A673 (cell line): ENCODE data around the gene TPD52L1. TPM values are rescaled to one million over a fixed set of nuclear protein-coding genes. Genes with fewer than 3 reads are reported as not detected.

Experiments
- BruUV-seq: library from RNA; stranded (reverse); fragments of 400-500 nt; replicated peaks from 2 replicates; lab custom pipeline; 2021; lab: Mats Ljungman, UMichigan
- CTCF ChIA-PET: fragments of 300-600 bp; sonication (Branson Sonifier 250); formaldehyde crosslinking; loops from one replicate; lab custom pipeline; 2022; ENCODE audit warnings: antibody characterized with exemption; lab: Charles Lee
- POLR2A ChIA-PET: fragments of 300-600 bp; sonication (Branson Sonifier 250); formaldehyde crosslinking; loops from one replicate; lab custom pipeline; 2022; ENCODE audit warnings: antibody characterized with exemption; ENCODE audit not compliant: low non-redundant PET; lab: Charles Lee
- DNase-seq: peaks from one replicate; pipeline ENCODE4 v3.0.0-alpha.2; 2015; ENCODE audit warnings: low spot score
- H3K27ac ChIP-seq: fragments of 200-600 bp; sonication (generic); 2 replicates; pipeline ENCODE4 v1.5.1; 2016; ENCODE audit warnings: mixed run types, low read depth, mild to moderate bottlenecking, mixed read lengths, antibody characterized with exemption, low read length; ENCODE audit not compliant: poor library complexity, severe bottlenecking
- H3K27me3 ChIP-seq: fragments of 200-600 bp; sonication (generic); replicated peaks from 2 replicates; pipeline ENCODE4 v1.6.1; 2017; ENCODE audit warnings: mixed run types, low read depth, mild to moderate bottlenecking, mixed read lengths, antibody characterized with exemption, low read length; ENCODE audit not compliant: insufficient read depth, poor library complexity
- H3K36me3 ChIP-seq: fragments of 200-600 bp; sonication (generic); 2 replicates; pipeline ENCODE4 v1.6.1; 2016; ENCODE audit warnings: mixed run types, mild to moderate bottlenecking, mixed read lengths, antibody characterized with exemption, low read length; ENCODE audit not compliant: insufficient read depth, poor library complexity, severe bottlenecking
- H3K4me1 ChIP-seq: fragments of 200-600 bp; sonication (generic); 2 replicates; pipeline ENCODE4 v1.6.1; 2017; ENCODE audit warnings: mixed run types, mild to moderate bottlenecking, mixed read lengths, antibody characterized with exemption, low read length; ENCODE audit not compliant: insufficient read depth, poor library complexity, severe bottlenecking
- H3K4me3 ChIP-seq: fragments of 200-600 bp; sonication (generic); 2 replicates; pipeline ENCODE4 v1.5.1; 2016; ENCODE audit warnings: low read depth, mixed run types, mild to moderate bottlenecking, mixed read lengths, low read length; ENCODE audit not compliant: poor library complexity, severe bottlenecking
- H3K9me3 ChIP-seq: fragments of 200-600 bp; sonication (generic); 2 replicates; pipeline ENCODE4 v1.6.1; 2016; ENCODE audit warnings: mixed run types, low read depth, mild to moderate bottlenecking, mixed read lengths, antibody characterized with exemption, low read length; ENCODE audit not compliant: poor library complexity, severe bottlenecking
- EZH2 ChIP-seq: fragments of 200-600 bp; sonication (generic); IDR thresholded peaks from 2 replicates; pipeline ENCODE4 v1.6.1; 2017; ENCODE audit warnings: borderline replicate concordance, low read depth, mild to moderate bottlenecking, mixed read lengths, antibody characterized with exemption, low read length; ENCODE audit not compliant: poor library complexity, severe bottlenecking
- intact Hi-C: fragments of 100-400 bp; cut with micrococcal nuclease; formaldehyde crosslinking; loops from one replicate; pipeline ENCODE4 v1.10.0; 2022; ENCODE audit not compliant: unreplicated experiment
- total RNA-seq: library from RNA; stranded (reverse); gene quantifications from 2 replicates; pipeline ENCODE4 v1.2.3, GENCODE V29; 2021
- TF ChIP-seq, protein P1 (sequence below): fragments of 300-800, 200-600 bp; sonication (generic); conservative IDR thresholded peaks from 2 replicates; pipeline ENCODE4 v1.5.1; 2017; ENCODE audit warnings: low read depth, mild to moderate bottlenecking, antibody characterized with exemption, low read length, moderate library complexity, mixed read lengths

The TPD52L1 gene
- total RNA-seq, 1 experiment from 2014 or later: 2.0 TPM

DNA sequence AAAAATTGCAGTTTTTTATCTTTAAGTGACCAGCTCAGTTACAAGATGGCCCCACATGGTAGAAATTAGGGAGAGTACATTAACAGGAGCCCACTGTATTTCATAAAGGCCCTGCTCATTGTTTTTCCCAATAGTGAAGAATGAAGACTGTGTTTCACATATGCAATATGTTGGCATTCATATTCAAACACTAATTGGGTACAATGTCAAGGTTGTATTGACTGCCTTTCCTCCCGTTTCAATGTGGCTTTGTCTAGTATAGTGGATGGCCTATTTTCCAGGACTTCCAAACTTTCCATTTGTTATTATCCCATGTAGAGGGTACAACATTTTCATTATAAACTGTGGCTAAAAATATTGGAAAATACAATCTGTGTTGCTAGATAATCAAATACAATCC, 96.9 kb downstream of the TPD52L1 start:
- ChIA-PET CTCF (no interaction called here), POLR2A (interaction anchor here (0.7 kb wide), 1 partner anchor 51 kb away, joined by 3 read pairs; the partner anchor contains the start of gene HDDC2)
- H3K9me3 ChIP-seq: no peaks in the 10 kb centered on the region
- H3K27me3 ChIP-seq: no peaks in the 10 kb centered on the region
- H3K27ac ChIP-seq: no peak overlapping the region
- no TSS peak for BruUV-seq
- no peaks in the 10 kb centered on the region for H3K4me1 ChIP-seq
- no peak for DNase-seq
- TF ChIP-seq EZH2: no peak
- TF ChIP-seq, protein P1, sequence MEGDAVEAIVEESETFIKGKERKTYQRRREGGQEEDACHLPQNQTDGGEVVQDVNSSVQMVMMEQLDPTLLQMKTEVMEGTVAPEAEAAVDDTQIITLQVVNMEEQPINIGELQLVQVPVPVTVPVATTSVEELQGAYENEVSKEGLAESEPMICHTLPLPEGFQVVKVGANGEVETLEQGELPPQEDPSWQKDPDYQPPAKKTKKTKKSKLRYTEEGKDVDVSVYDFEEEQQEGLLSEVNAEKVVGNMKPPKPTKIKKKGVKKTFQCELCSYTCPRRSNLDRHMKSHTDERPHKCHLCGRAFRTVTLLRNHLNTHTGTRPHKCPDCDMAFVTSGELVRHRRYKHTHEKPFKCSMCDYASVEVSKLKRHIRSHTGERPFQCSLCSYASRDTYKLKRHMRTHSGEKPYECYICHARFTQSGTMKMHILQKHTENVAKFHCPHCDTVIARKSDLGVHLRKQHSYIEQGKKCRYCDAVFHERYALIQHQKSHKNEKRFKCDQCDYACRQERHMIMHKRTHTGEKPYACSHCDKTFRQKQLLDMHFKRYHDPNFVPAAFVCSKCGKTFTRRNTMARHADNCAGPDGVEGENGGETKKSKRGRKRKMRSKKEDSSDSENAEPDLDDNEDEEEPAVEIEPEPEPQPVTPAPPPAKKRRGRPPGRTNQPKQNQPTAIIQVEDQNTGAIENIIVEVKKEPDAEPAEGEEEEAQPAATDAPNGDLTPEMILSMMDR: no peak
- no peaks in the 10 kb centered on the region for H3K36me3 ChIP-seq
- intact Hi-C loops: no loop called here
- no peak overlapping the region for H3K4me3 ChIP-seq

DNA sequence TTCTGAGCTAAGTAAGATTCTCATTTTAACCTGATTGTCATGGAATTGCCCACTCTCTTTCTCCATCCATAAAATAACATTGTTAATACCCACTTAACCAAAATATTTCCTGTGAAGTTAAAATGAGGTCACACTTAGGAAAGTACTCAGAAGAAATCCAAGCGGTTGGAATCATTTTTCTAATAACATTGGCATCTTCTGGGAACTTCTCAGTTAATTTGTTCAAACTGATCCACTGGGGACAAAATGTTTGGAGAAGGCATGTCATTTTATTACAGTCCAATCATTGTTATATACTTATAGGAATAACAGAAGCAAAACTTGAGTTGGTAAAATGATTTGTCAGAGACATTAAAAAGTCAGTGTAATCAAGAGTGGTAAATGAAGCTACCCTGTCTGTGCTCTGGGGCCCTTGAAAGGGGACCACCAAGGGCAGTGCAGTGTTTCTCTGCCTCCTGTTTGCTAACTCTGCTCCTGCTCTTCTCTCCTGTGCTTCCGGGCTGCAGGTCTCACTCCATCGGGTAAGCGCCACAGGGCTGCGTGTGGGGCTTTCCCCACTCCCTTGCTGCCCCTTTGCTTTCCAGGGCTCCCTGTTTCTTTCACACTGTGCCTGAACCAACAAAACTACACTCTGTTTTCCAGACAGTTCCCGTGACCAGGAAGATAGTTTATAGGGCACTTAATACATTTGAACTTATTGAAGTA, 98.1 kb downstream of the TPD52L1 start:
- intact Hi-C loops: no loop called here
- no peak for DNase-seq
- BruUV-seq: no TSS peak
- no peaks in the 10 kb centered on the region for H3K9me3 ChIP-seq
- ChIA-PET CTCF (no interaction called here), POLR2A (no interaction called here)
- no peak overlapping the region for H3K27ac ChIP-seq
- H3K27me3 ChIP-seq: no peaks in the 10 kb centered on the region
- no peak overlapping the region for H3K4me3 ChIP-seq
- no peaks in the 10 kb centered on the region for H3K36me3 ChIP-seq
- no peaks in the 10 kb centered on the region for H3K4me1 ChIP-seq
- TF ChIP-seq EZH2: no peak
- TF ChIP-seq, protein P1: no peak

DNA sequence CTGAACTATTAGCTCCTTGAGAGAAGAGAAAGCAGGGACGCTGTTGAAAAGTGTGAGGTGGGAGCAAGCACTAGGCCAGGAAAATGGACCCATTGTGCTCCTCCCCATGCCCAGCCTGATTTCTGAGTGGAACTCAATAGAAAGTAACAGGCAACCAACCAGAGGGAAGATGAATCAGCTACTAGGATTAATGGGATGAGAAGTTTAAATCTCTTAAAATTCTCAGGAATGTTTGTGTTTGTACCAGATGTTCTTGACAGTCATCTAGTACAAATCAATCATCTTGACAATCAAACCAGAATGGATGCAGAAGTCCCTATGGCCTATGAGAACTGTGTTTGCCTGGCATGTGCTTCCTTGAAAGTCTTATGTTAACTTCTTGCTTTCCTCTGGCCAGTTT, 99.3 kb downstream of the TPD52L1 start:
- no peak for TF ChIP-seq EZH2
- TF ChIP-seq, protein P1: no peak
- H3K4me1 ChIP-seq: no peaks in the 10 kb centered on the region
- H3K4me3 ChIP-seq: no peak overlapping the region
- H3K27me3 ChIP-seq: no peaks in the 10 kb centered on the region
- ChIA-PET CTCF (no interaction called here), POLR2A (no interaction called here)
- H3K27ac ChIP-seq: no peak overlapping the region
- H3K36me3 ChIP-seq: no peaks in the 10 kb centered on the region
- no TSS peak for BruUV-seq
- intact Hi-C loops: no loop called here
- no peak for DNase-seq
- no peaks in the 10 kb centered on the region for H3K9me3 ChIP-seq
